Measurements from ENCODE around the gene SARDH. TPM values are rescaled to one million over a fixed set of nuclear protein-coding genes. Genes with fewer than 3 reads are reported as not detected.

The SARDH gene
- total RNA-seq, 1 experiment from 2014 or later, result 5.3 TPM

GRCh38 chr9:133777871-133778270, 39.7 kb upstream of the SARDH start:
- Histone ChIP-seq H2BK12ac (ENCODE audit: insufficient read length, low read depth, low read length) (no peak overlapping the region), H2BK5ac (ENCODE audit: insufficient read length, low read length) (no peak overlapping the region), H3K56ac (ENCODE audit: insufficient read length, low read depth, low read length) (no peak overlapping the region), H3K4ac (ENCODE audit: low read depth, low read length) (no peak overlapping the region), H2AFZ (ENCODE audit: low read length) (no peak overlapping the region), H3K9me3 (ENCODE audit: control insufficient read depth, low read depth, low read length) (no peaks in the 10 kb centered on the region), H3K9ac (ENCODE audit: extremely low read depth, insufficient read length, low read length) (no peak overlapping the region), H3K27ac (ENCODE audit: insufficient read length, low read depth, low read length) (no peak overlapping the region), H2BK15ac (ENCODE audit: low read depth, low read length) (no peak overlapping the region), H3K14ac (ENCODE audit: insufficient read depth, low read length) (no peak overlapping the region), H3K23me2 (ENCODE audit: insufficient read length, low read depth, low read length, poor library complexity, severe bottlenecking) (no peaks in the 10 kb centered on the region), H3K79me1 (ENCODE audit: insufficient read depth, low read depth, low read length, poor library complexity, severe bottlenecking) (no peaks in the 10 kb centered on the region), H3K18ac (ENCODE audit: insufficient read length, low read depth, low read length) (no peak overlapping the region), H3T11ph (ENCODE audit: low read length) (no peak overlapping the region), H3K23ac (ENCODE audit: insufficient read length, low read depth, low read length) (no peak overlapping the region), H4K8ac (replicated peaks; ENCODE audit: insufficient read length, low read depth, low read length) (no peak overlapping the region), H2BK120ac (ENCODE audit: low read depth, low read length, poor library complexity, severe bottlenecking) (no peak overlapping the region), H3K4me2 (ENCODE audit: insufficient read depth, insufficient read length, low read length) (no peak overlapping the region), H3K4me1 (ENCODE audit: insufficient read depth, low read length) (no peaks in the 10 kb centered on the region), H2BK20ac (ENCODE audit: low read depth, low read length, poor library complexity, severe bottlenecking) (no peak overlapping the region), H4K5ac (ENCODE audit: insufficient read length, low read depth, low read length) (no peak overlapping the region), H4K91ac (ENCODE audit: insufficient read length, low read depth, low read length) (no peak overlapping the region), H2AK5ac (ENCODE audit: insufficient read length, low read length) (no peak overlapping the region), H4K20me1 (ENCODE audit: control insufficient read depth, insufficient read depth, insufficient read length) (no peaks in the 10 kb centered on the region), H3K27me3 (ENCODE audit: insufficient read depth, low read length) (no peaks in the 10 kb centered on the region), H3K79me2 (ENCODE audit: insufficient read depth, low read length) (no peaks in the 10 kb centered on the region)
- H3K9me3 Mint-ChIP-seq, result no peaks in the 10 kb centered on the region
- DNase-seq, result no peak
- H3K27ac Mint-ChIP-seq, result no peak overlapping the region; a peak in 1 of 7 replicates
- no peak for TF ChIP-seq CTCF (conservative IDR thresholded peaks at IDR 0.05)
- H3K27me3 Mint-ChIP-seq (ENCODE audit: low read depth), result no peaks in the 10 kb centered on the region
- WGBS (ENCODE audit: extremely low coverage, insufficient read length, low lambda C conversion rate), result no CpG with 5 or more reads among the region's 14 CpGs
- H3K36me3 Mint-ChIP-seq (ENCODE audit: insufficient read depth in 1 of 3, low read depth in 3 of 3), result peaks cover 7 to 60% (median 32%) of the 10 kb centered on the region in 3 experiments
- H3K4me3 Mint-ChIP-seq, result no peak overlapping the region
- no peaks in the 10 kb centered on the region for H3K4me1 Mint-ChIP-seq

Measured in H9 (cell line).